ENCODE data around the gene TSC22D3.

Gene TSC22D3

DNA sequence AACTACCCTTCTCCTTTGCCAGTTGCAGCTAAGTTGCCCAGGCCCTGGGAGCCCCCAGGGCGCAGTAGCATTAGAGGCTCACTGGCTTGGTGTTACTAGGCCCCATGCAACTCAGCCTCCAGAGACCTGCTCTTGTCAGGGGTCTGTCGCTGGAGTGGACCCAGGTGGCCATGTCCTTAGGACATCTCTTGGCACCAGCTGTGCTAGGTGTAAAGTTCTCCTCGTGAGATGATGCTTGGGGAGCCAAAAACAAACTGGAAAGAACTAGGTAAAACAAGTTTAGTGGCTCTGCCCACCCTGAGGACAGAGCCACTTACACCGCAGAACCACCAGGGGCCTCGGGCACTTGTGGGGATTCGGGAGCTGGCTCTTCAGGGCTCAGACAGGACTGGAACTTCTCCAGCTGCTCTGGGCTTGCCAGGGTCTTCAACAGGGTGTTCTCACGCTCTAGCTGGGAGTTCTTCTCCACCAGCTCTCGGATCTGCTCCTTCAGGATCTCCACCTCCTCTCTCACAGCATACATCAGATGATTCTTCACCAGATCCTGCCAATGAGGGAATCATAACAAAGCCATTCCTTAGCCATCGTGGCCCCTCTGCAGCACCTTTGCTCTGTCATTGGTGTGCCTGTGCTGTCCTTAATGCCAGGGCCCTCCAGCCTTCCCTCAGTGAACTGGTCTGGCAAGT lies 61.2 kb downstream of the TSC22D3 start:
- Histone ChIP-seq H3K4me2 (no peak overlapping the region), H3K36me3 (peaks cover 9% of the 10 kb centered on the region; the same call in 1 of the 2 replicates), H3K4me1 (peaks cover 45% of the 10 kb centered on the region), H3K9ac (no peak overlapping the region), H4K20me1 (peaks cover 43% of the 10 kb centered on the region), H3K27ac (no peak overlapping the region), H3K27me3 (peaks cover 79% of the 10 kb centered on the region), H3K4me3 (no peak overlapping the region), H3K9me3 (no peaks in the 10 kb centered on the region)
- no peak for TF ChIP-seq Cebpa-rat (IDR thresholded peaks at IDR 0.05)

DNA sequence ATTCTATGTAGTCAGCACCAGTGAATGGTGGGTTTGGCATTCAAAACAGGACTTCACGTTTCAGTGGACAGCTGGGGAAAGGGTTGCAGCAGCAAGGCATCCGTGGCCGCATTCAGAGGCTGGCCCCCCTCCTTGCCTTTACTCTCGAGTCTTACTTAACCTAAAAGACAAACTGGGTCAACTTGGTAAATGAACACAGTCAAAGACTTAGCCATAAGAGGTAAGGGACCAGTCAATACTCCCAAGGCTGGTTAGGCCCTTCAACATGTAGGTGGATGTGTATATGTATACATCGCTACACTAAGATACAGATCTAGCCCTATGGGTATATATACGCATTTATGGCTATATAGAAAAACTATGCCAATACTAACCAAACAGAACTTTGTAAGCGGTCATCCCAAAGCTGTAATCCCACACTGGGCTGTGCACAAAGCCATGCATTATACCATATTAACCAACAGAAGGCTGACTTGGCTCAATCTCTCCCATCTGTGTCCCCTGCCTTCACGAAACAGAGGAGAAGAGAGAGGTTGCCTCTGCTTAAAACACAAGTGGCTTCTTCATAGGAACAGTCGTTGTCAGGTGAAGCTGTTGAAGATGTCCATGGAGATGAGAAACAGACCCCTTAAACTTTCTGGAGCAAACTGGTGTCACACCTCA lies 61.9 kb downstream of the TSC22D3 start:
- H3K36me3 ChIP-seq: peaks cover 9% of the 10 kb centered on the region; the same call in 1 of the 2 replicates
- H3K4me2 ChIP-seq: no peak overlapping the region
- no peak overlapping the region for H3K27ac ChIP-seq
- H3K4me3 ChIP-seq: no peak overlapping the region
- H3K9me3 ChIP-seq: no peaks in the 10 kb centered on the region
- no peak overlapping the region for H3K9ac ChIP-seq
- H3K4me1 ChIP-seq: peaks cover 45% of the 10 kb centered on the region
- peaks cover 79% of the 10 kb centered on the region for H3K27me3 ChIP-seq
- no peak for TF ChIP-seq Cebpa-rat (IDR thresholded peaks at IDR 0.05)
- H4K20me1 ChIP-seq: peaks cover 43% of the 10 kb centered on the region

DNA sequence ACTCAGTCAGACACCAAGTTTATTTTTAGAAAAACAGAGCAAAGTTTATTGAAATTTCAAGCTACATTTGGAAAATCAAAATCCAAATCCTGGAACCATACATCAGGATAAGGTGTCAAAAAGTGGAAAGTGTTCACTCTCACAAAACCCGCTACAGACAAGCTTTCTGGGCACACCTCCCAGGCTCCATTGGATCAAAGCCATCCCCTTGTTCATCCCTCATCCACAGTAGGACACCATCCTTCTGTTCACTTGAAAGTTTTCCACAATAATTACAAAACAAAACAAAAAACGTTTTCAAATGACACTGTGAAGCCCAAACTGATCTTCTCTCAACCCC lies 62.4 kb downstream of the TSC22D3 start:
- no peaks in the 10 kb centered on the region for H3K9me3 ChIP-seq
- peaks cover 79% of the 10 kb centered on the region for H3K27me3 ChIP-seq
- no peak for TF ChIP-seq Cebpa-rat (IDR thresholded peaks at IDR 0.05)
- H3K9ac ChIP-seq: no peak overlapping the region
- peaks cover 9% of the 10 kb centered on the region; the same call in 1 of the 2 replicates for H3K36me3 ChIP-seq
- no peak overlapping the region for H3K4me3 ChIP-seq
- H3K27ac ChIP-seq: no peak overlapping the region
- peaks cover 42% of the 10 kb centered on the region for H3K4me1 ChIP-seq
- no peak overlapping the region for H3K4me2 ChIP-seq
- H4K20me1 ChIP-seq: peaks cover 39% of the 10 kb centered on the region

GRCh38 chrX:107712231-107713202 lies 63.1 kb downstream of the TSC22D3 start:
- no peak overlapping the region for H3K27ac ChIP-seq
- TF ChIP-seq Cebpa-rat (IDR thresholded peaks at IDR 0.05): no peak
- no peaks in the 10 kb centered on the region for H3K9me3 ChIP-seq
- H3K4me2 ChIP-seq: no peak overlapping the region
- H3K4me1 ChIP-seq: peaks cover 36% of the 10 kb centered on the region
- no peak overlapping the region for H3K9ac ChIP-seq
- no peak overlapping the region for H3K4me3 ChIP-seq
- peaks cover 82% of the 10 kb centered on the region for H3K27me3 ChIP-seq
- peaks cover 38% of the 10 kb centered on the region for H4K20me1 ChIP-seq
- peaks cover 9% of the 10 kb centered on the region; the same call in 1 of the 2 replicates for H3K36me3 ChIP-seq

DNA sequence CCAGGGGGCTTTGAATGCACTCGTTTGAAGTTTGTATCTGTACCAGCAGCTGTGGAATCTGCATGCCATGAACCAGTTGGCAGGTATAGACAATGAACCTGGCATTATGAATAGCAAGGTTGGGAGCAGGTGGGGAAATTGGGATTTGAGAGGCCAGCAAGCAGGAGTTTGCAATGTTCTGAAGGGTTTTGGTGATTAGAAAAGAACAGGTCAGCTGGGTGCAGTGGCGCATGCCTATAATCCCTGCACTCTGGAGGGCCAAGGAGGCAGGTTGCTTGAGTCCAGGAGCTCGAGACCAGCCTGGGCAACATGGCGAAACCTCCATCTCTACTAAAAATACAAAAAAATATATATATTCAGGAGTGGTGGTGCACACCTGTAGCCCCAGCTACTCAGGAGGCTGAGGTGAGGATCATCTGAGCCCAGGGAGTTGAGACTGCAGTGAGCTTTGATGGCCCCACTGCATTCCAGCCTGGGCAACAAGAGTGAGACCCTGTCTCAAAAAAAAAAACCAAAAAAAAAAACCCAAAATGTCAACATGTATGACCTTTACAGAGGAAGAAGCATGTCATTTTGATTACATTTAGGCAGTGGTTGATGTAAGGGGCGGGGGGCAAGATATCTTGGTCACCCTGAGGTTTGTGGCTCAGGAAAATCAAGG lies 63.9 kb downstream of the TSC22D3 start:
- H3K4me1 ChIP-seq: peaks cover 30% of the 10 kb centered on the region
- peak overlapping the region; percentile 33 for H3K4me2 ChIP-seq
- H4K20me1 ChIP-seq: peaks cover 38% of the 10 kb centered on the region
- peaks cover 84% of the 10 kb centered on the region for H3K27me3 ChIP-seq
- no peak overlapping the region for H3K27ac ChIP-seq
- no peak overlapping the region for H3K4me3 ChIP-seq
- H3K36me3 ChIP-seq: peaks cover 9% of the 10 kb centered on the region; the same call in 1 of the 2 replicates
- no peaks in the 10 kb centered on the region for H3K9me3 ChIP-seq
- TF ChIP-seq Cebpa-rat (IDR thresholded peaks at IDR 0.05): no peak
- H3K9ac ChIP-seq: no peak overlapping the region

- Histone ChIP-seq H3K36me3 (peaks cover 9% of the 10 kb centered on the region; the same call in 1 of the 2 replicates), H3K9me3 (no peaks in the 10 kb centered on the region), H4K20me1 (peaks cover 35% of the 10 kb centered on the region), H3K27ac (no peak overlapping the region), H3K4me3 (no peak overlapping the region), H3K27me3 (peaks cover 90% of the 10 kb centered on the region), H3K9ac (no peak overlapping the region), H3K4me1 (peaks cover 28% of the 10 kb centered on the region), H3K4me2 (peak overlapping the region; percentile 33)
- TF ChIP-seq Cebpa-rat (IDR thresholded peaks at IDR 0.05): no peak
Observed at GRCh38 chrX:107710617-107711391, 64.8 kb downstream of the TSC22D3 start.

- H3K4me2 ChIP-seq: no peak overlapping the region
- no peaks in the 10 kb centered on the region for H3K9me3 ChIP-seq
- peaks cover 15% of the 10 kb centered on the region for H3K4me1 ChIP-seq
- H3K36me3 ChIP-seq: peaks cover 8% of the 10 kb centered on the region; the same call in 1 of the 2 replicates
- no peak overlapping the region for H3K4me3 ChIP-seq
- no peak overlapping the region for H3K27ac ChIP-seq
- H4K20me1 ChIP-seq: peaks cover 20% of the 10 kb centered on the region
- H3K9ac ChIP-seq: no peak overlapping the region
- TF ChIP-seq Cebpa-rat (IDR thresholded peaks at IDR 0.05): no peak
- H3K27me3 ChIP-seq: peaks cover 90% of the 10 kb centered on the region
Observed at GRCh38 chrX:107709266-107709806, 66.3 kb downstream of the TSC22D3 start.

- H3K4me3 ChIP-seq: no peak overlapping the region
- H3K9ac ChIP-seq: no peak overlapping the region
- no peak for TF ChIP-seq Cebpa-rat (IDR thresholded peaks at IDR 0.05)
- H4K20me1 ChIP-seq: peaks cover 14% of the 10 kb centered on the region; the same call in 1 of the 2 replicates
- peaks cover 3% of the 10 kb centered on the region; the same call in 1 of the 2 replicates for H3K36me3 ChIP-seq
- no peaks in the 10 kb centered on the region; the same call in 1 of the 2 replicates for H3K9me3 ChIP-seq
- no peak overlapping the region for H3K27ac ChIP-seq
- H3K4me1 ChIP-seq: peaks cover 15% of the 10 kb centered on the region
- no peak overlapping the region for H3K4me2 ChIP-seq
- peaks cover 90% of the 10 kb centered on the region for H3K27me3 ChIP-seq
Observed at GRCh38 chrX:107708762-107709161, 66.8 kb downstream of the TSC22D3 start.
